Colon (tissue), 2 donors: ENCODE results near the gene ABTB2.

ENCODE experiments used
- FAIRE-seq: peaks from 2 replicates; lab custom pipeline; 2012; peaks lifted over from hg19 to GRCh38; lab: Jason Lieb, UNC
- donor health status: control.
- donor health status: control.

The ABTB2 gene

DNA sequence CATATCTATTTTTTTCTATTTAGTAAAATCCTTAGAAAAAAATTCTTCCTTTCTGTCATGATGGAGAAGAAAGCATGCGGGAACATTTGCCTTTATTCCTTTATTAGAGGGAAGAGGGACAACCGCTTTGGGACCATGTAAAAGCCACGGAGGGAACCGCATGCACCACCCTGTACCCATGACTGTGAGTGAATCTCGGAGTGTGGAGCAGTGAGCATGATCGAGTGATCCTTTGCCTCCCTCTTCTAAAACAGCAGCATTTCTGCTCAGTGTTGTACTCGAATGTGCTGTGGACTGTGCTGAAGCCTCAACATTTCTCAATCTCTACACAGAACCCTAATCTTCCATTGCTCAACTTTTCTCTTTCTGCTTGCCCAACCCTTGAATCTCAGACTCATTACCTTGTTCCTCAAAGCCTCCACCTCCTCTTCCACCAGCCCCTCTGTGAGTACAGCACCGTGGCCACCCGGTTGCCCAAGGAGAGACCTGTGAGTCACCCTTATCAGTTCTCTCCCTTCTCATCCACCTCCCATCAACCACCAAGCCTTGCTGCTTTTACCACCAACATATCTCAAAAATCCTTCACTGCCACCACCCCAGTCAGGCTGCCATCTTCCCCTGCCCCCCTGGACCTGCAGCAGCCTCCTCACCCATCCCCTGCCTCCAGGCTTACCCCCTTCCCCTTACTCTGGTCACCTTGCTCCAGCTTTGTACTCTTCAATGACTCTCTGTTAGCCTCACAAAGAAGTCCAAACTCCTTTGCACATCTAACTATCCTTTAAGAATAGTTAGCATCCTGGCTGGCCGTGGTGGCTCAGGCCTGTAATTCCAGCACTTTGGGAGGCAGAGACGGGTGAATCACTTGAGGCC, 149.3 kb downstream of the ABTB2 start:
- FAIRE-seq: no peak

DNA sequence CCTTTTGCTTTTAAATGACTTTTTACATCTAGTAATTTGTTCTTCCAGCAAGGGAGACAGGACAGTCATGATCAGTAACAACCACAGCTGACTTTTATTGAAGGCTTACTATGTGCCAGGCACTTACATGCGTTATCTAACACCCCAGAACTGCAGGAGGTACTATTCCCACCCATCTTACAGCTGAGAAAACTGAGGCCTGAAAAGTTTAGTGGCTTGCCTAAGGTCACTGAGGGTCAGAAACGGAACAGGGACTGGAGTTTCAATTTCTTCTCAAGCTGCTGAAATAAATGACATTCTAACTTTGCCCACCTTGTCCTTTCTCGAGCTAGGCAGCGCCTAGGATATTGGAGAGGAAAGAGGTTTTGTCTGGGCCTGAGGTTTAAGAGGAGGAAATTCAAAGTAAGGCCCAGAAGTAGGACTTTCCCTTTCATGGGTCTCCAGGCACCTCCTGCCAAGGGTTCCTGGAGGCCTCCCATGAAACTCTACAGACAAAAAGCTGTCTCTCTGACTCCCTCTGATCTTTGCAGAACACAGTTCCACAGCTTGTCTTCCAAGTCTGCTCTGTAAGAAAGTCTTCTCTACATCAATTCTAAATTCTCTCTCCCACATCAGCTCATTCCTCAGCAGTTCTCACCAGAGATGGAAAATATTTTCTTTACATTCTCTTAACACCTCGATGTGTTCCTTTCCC, 150.2 kb downstream of the ABTB2 start:
- FAIRE-seq: no peak

DNA sequence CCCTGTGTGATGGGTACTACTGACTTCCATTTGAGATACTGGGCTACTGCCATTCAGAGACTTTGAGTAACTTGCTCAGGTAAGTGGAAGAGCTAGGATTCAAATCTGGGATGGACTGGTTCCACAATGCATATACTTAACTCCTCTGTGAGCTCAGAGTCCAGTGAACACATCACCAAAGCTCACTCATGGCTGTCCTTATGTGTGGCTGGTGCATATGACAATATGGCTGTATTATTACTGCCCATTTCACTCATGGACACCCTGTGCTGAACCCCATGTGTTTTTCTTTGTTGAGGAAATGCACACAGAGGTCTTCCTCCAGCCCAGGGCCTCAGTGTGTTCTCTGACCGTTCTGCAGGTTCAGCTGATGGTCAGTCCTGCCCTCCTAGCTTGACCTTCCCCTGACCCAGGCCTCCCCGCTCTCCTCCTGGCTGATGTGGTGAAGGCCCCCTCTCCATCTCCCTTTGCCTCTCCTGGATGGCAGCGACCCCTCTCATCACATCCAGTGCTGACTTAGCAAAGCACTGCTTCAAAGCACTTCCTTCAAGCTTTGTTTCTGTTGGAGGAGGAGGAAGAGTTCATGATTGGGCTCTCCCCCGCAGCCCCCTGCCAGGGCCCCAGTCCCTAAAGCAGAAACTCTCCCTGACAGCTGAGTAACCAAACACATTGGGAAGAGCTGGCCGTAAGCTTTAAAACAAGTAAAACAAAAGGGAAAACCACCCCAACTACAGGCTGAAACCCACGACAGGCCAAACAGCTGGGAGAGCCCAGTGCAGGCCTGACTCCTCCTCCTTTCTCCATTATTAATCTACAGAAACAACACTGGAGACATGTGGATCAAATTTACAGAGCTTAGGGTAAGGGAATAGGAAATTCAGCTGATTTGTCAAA, 151.2 kb downstream of the ABTB2 start:
- no peak for FAIRE-seq

DNA sequence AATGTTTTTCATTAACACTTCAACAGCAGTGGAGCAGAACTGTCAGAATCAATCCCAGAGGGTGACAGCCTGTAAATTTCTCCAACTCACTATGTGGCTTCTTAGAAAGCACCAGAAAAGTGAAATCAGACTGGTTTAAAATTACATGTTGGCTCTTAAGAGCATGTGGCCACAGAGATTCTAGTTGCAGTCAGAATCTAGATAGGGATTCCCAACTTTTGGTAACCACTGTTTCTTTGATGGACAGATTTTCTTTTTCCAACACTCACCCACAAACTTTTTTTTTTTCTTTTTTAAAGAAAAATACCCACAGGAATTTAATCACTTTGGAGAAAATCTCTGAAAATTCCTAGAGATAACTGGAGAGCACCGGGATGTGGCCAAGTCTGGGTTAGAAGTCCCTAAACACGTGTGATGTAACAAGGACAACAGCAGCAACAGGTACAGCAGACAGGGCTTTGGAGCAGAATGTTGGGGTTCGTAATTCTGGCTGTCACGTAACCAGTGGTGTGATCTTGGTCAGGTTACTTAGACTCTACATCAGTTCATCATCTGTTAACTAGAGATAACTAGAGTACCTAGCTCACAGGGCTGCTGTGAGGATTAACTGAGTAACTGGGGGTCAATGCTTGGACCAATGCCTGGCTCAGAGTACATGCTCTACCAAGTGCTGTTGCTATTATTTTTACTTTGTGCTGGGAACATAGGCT, 152.3 kb downstream of the ABTB2 start:
- no peak for FAIRE-seq

DNA sequence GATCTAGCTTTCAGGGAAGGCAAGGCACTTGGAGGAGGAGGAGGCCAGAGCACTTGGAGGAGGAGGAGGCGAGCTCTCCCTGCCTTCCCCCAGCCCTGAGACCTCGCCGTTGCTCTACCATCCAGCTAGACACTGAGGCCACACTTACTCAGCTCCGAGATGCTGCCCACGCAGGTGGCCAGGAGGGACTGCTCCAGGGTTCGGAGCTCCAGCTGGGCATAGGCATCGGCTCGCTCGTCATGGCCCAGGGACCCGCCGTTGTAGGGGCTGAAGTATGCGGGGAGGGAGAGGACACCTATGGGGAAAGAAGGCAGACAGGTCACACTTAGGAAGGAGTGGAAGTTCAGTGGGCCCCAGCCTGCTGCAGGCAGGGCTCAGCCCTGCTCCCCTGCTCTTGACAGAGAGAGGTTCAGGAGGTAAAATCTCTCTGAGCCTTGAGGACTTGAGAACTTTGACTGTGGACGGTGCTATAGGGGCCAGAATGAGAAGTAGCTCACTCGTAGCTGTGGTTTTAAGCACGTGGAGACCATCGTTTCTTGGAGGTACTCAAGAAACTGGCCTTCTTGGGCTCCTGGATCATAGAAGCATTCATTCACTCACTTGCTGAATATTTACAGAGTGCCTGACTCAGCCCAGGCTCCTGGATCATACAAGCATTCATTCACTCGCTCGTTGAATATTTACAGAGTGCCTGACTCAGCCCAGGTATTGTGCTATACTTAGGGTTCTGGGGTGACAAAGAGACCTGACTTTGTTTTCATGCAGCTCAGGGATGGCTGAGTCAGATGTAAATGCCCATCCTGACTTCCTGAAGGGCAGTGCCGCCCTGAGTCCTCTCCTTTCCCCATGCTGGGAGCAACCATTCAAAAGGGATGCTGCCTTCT, 153.2 kb downstream of the ABTB2 start:
- FAIRE-seq: no peak

DNA sequence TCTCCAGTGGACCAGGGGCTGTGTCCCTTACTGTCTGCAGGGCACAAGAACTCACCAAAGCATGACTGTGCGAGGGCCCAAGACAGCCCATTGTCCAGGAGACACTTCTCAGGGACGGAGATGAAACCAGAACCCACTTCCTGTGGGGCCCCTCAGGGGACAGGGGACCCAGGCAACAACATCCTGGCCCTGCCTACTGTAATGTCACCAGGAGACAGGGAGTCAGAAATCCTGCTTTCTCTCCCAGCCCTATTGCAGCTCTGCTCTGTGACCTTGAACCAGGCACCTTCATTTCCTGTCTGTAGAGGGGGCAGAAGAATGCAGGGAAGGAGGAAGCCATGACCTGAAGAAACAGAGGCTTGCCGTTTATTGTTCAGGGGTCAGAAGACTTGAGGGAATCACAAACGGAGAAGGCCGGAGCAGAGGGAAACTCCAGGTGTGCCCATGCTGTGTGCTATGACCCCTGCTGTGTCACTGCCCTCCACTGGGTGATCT, 154.4 kb downstream of the ABTB2 start:
- FAIRE-seq: no peak

DNA sequence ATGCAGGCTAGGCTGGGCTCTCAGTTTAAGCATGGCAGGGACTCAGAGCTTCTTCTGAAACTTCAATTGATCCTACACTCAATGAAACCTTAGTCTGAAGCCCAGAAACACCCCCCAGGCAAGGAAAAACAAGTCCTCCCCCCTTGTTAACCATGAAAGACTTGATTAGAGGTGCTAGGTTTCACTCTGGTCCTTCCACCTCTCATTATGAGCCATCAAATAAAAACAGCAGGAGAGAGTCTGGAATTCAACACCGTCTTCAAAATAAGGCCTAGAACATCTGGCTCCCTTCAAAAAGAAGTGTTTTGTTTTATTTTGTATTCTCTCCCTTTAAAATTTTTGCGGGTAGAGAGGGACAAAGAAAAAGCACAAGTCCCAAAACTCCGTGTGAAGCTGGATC, 156.7 kb downstream of the ABTB2 start:
- FAIRE-seq: no peak

DNA sequence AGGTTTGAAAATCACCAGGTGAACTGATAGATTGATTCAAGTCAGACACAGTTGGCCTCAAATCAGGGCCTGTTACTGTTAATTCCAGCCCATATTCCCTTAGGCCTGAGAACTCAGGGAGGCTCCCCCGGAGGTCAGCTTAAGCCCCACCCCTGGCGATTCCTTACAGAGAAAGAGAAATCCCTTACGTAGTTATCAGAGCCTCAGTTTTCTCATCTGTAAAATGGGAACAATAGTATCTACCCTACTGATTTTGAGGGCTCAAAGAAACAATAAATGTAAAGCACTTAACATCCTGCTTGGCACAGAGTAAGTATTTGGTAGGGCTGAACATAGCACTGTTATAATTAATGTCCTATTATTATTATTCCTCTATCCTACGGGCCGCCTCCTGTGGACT, 158.3 kb downstream of the ABTB2 start:
- FAIRE-seq: no peak

DNA sequence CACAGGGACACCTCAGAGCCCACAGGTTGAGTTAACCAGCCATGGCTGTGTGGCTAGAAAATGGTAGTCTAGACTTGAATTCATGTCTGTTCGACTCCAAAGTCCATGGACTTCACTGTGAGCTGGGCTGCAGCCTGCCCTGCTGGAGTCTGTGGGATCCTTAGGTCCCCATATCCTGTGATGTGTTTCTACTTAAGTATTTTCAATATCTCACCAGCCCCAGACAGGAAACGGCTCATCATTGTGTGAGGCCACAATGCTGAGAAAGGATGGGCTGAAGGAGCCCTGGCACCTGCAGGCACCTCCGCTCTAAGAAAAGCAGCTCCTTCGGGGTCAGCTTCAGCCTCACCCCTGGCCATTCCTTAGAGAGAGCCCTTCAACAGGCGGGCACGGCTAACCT, 159.3 kb downstream of the ABTB2 start:
- no peak for FAIRE-seq

DNA sequence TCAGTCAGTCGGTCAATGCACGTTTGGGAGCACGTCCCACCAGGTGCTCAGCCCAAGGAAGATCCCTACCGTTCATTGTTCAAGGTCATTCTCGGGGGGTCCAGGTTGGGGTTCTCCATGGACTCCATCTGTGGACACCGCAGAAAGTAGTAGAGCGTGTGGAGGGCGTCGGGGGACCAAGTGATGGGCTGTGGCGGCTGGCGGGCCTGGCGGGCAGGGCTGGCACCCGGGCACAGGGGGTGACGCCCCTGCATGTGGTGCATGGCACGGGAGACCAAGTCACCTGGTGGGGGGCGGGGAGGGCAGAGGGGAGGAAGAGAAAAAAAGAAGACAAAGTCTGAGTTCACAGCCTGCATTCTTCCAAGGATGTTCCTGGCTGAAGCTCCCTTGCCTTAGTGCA, 160.6 kb downstream of the ABTB2 start:
- FAIRE-seq: no peak

DNA sequence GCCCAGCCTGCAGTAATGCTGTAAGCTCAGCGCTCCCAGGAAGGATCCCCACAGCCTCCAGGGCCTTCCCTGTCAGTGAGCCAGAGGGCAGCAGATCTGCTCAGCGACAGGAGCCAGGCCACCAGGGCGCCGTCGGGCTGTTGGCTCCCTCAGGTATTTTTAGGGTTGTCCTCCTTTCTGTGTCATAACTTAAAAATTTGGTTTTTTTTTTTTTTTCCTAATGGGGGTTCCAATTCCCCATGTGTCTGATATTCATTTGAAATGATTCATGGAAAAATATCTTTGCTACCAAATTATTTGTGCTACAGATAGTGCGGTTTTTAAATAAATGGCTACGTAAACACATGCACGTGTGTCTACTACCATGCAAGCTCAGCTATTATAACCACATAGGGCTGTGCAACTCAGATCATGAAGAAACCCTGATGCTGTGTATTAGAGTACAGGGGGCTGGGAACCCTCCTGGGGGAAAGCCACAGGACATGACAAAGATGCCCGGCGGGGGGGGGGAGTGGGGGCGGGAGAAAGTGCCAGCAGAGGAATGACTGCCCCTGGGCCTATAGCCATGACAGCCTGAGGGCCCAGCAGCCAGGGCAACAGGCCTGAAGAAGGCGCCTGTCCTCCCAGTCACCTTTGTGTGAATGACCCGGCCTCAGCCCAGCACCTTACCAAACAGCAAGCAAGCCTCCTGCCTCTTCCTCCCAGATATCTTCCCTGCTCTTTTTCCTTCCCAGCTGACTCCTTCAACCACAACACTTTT, 163.1 kb downstream of the ABTB2 start:
- FAIRE-seq: no peak

DNA sequence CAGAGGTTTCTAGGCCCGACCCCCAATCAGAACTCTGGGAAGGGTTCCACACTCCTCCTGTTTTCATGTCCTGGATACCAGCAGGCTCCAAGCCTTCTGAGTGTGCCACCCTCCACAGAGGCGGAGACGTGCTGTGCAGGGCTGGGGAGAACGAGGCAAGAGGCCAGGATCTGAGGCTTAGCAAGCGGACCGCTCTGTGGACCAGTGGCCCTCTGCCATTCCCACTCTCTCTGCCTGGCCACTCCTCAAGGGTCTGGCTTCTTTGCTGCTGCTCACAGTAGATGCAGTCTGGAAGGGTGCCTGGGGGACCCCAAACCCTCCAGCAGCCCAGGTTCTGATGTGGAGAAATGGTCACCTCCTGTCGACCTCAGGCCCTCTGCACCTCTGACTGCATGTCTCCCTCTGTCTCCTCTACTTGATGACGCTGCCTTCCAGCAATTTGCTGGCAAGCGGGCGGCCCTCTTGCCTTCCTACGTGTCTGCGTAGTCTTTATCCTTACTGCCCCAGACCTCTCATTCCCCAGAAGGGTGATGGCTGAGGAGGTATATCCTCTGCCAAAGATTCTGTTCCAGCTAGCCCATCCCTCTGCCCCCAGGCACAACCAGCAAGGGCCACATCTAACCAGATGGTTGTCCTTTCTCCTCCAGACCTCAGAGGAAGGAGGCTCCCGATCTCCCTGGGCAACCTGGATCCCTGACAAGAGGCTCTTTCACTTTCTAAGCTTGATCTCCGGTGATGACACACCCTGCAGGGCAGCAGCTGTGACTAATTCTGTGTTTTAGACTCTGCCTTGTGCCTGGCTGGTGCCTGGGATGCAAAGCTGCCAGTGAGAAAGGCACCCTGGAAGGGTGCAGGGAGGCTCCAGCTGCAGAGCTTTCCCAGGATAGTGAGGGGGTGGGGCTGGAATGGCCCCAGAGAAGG, 165.1 kb downstream of the ABTB2 start:
- FAIRE-seq: no peak

DNA sequence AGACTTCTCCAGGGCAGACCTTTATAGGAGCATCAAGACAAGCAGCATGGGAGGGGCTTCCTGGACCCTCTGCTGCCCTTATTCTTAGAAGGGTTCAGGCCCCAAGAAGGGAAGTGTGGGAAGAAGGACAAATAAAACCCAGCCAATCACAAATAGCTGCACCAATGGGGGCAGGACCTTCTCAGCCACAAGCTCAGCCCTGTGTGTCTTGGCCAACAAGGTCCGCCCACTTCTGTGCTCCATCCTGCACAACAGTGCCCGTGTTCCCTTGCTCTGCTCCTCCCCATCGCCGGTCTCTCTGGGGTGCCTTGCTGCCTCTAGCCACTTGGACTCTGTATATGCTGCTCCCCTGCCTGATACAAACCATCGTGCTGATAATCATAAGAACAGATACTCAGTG, 166.2 kb downstream of the ABTB2 start:
- FAIRE-seq: no peak

DNA sequence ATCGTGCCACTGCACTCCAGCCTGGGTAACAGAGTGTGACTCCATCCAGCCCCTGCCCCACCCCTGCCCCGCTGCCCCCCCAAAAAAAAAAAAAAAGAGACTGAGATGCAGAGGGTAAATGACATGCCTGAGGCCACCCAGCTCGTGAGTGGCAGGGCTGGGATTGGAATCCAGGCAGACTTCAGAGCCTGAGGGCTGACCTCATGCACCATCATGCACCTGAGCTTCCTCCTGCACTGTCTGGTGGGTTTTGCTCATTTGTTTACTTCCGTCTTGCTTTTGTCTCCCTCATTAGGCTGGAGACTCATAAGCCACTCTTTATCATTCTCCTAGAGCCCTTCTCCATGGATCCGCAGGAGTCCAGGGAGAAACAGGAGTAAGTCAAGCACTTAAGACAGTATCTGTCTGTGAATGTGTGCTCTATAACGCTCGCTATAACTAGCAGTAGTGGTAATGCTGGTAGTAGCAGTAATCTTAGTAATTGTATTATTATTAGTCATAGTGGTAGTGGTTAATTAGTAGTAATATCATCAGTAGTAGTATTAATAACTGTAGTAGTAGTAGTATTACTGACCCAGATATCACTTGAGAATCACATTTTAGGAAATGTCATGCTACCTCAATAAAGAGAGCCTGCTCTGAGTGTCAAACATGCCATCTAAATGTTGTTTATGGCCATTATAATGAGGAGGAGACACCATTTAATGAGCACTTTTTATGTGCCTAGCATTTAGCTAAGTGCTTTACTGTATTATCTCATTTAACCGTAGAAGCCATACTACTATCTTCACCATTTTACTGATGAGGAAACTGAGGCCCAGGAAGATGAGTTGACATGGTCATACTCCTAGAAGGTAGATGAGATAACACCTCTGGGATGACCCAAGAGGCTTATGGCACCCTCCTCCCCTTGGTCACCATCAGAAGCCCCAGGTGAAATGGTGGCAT, 167.3 kb downstream of the ABTB2 start:
- FAIRE-seq: no peak

DNA sequence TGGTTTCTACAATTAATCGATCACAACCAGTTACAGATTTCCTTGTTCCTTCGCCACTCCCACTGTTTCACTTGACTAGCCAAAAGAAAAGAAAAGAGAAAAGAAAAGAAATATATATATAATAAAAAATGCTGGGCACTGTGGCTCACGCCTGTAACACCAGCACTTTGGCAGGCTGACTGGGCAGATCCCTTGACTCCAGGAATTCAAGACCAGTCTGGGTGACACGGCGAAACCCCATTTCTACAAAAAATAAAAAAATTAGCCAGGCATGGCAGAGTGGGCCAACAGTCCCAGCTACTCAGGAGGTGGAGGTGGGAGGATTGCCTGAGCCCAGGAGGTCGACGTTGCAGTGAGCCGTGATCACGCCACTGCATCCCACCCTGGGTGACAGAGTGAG, 168.6 kb downstream of the ABTB2 start:
- FAIRE-seq: no peak

DNA sequence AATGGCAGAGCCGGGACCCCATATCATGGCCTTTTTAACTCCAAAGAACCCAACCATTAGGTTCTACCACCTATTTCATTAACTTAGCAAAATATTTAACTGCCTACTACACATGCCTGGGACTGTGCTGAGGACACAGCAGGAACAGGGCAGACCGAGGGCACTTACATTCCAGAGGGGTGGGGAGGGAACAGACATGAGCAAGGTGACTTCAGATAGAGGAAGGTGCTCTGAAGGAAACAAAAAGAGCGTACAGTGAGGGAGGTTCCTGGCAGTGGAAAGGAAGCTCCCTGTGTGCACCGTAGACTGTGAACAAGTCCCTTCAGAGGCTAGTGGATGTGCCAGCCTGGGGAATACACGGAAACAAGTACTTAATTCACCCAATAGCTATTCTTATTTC, 169.6 kb downstream of the ABTB2 start:
- FAIRE-seq: no peak

DNA sequence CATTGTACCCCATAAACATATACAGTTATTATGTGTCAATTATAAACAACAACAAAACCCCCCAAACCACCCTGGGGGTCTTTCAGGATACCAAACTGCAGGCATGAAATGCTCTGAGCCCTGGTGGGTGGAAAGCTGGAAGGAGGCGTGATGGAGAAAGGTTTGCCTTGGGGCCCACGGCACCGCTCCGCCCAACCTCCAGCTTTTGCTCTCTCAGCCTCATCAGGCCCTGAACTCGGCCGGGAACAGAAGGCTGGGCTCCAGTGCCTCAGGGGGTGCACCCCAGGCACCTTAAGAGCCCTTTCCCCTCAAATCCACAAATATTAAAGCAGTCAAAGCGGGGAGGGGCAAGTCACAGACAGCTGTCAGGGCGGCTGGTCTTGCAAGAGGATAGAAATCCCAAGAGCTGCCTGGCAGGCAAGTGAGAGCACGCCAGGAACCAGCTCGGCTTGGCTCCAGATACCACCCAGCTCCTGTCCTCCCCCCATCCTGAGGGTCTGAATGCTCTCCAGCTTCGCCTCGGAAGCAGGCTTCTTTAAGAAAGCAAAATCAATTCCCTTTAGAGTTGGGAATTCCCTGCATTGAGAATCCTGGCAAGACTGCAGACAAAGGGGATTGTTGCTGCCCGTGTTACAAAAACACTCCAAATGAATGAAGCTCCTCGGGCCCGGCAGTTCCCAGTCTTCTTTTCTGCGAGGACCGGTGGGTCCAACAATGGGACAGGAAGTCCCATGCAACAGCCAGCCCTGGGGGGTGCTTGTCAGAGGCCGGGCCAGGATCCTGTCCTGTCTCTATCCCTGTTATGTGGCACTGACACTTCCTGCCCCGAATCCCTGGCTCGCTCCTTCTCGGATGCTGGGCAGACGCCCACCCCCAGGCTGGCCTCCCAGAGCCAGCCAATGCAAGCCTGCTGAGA, 171.6 kb downstream of the ABTB2 start:
- FAIRE-seq: no peak
